ENCODE results near the gene OR4M1.
"Not testable (repeated sequence)": the region's sequence is repeated elsewhere in the genome, so short reads cannot be mapped to it uniquely, and the experiment has no call there.

Gene OR4M1

DNA sequence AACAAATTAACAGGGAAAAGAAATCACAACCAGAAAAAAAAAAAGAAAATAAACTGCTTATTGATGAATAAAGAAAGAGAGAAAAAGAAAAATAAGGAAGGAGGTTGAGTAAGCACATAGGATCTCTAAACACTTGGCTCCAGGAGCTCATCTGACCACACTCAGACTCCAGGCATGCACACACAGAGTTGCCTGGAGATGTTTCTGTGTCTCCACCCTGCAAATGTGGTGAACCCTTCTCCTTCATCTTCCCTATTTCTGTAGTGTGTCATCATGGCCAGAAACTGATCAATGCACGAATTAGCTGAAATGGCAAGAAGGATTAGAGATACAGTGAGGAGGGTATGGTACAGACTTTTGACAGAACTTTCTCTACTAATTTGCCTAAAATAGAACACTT lies 50.5 kb downstream of the OR4M1 start:
- DNase-seq: no peak

DNA sequence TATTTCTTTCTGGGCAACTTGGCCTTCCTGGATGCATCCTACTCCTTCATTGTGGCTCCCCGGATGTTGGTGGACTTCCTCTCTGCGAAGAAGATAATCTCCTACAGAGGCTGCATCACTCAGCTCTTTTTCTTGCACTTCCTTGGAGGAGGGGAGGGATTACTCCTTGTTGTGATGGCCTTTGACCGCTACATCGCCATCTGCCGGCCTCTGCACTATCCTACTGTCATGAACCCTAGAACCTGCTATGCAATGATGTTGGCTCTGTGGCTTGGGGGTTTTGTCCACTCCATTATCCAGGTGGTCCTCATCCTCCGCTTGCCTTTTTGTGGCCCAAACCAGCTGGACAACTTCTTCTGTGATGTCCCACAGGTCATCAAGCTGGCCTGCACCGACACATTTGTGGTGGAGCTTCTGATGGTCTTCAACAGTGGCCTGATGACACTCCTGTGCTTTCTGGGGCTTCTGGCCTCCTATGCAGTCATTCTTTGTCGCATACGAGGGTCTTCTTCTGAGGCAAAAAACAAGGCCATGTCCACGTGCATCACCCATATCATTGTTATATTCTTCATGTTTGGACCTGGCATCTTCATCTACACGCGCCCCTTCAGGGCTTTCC lies 54.4 kb downstream of the OR4M1 start:
- DNase-seq: not testable (repeated sequence)

- no peak for DNase-seq
Observed at GRCh38 chr14:19828314-19828713, 55.0 kb downstream of the OR4M1 start.

Measured in activated T-cell treated with anti-CD3 and anti-CD28 coated beads, Interleukin-2, amount 50 U/mL, for 48 hours (primary cell).